ENCODE measurements around the gene HELZ2.

The HELZ2 gene

DNA sequence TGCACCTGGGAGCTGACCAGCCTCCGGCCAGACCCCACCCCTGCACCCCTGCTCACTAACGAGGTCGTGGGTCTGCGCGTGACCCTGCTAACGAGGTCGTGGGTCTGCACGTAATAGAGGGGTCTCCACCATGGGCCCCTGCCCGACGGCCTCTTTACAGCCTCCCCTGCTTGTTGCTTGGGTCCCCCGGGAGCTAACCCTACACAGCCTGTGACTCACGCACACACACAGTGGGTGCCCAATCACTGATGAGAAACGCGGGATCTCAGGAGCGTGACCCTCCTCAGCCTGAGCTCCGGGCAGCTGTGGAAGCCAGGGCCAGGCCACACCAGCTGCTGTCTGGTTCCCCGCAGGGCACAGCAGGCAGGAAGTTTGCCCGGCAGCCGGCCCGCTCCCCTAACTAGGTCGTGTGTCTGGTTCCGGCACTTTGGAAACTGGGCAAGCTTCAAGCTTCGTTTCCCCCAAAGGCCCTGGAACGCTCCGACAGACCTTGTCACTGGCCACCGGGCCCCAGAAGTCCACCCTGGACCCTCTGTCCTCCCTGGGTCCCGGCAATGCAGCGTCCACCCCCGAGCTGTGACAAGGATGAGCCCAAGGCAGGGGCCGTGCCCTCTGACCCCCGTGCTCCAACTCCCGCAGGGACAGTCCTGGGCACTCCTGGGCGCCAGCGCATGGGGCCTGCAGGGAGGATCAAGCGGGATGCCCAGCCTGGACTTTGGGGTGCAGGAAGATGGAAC is 37.6 kb downstream of the HELZ2 start:
- no peak for FAIRE-seq

DNA sequence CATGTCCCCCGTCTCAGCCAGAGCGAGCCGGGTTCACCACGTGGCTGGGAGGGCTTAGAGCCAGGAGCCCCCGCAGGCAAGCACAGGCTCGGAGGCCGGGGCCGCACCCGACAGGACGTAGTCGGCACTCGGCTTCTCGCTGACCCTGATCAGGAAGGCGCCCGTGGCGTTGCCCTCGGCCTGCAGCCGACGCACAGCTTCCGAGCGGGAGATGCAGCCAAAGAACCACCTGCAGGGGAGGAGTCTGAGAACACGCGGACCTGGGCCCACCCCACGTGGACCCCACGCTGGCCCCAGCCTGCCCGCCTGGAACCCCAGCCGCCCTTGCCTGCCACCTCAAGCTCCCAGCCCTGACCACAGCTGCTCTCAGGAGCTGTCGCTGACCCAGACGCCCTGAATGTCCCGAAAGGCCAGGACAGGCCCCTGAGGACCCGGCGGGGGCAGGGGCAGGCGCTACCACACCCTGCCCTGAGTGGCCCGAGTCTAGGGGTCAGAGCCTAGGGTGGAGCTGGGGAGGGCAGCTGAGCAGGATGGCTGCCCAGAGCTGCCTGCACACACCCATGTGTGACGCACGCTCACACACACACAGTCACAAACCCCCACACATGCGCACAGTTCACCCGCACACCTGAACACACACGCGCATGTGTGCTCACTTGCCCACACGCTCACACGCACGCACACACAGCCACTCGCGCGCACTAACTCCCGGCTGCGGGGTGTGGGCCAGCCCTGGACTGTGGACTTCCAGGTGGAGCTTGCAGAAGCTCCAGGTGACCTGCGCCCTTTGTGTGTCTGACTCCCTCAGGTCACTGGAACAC is 39.0 kb downstream of the HELZ2 start:
- no peak for FAIRE-seq

DNA sequence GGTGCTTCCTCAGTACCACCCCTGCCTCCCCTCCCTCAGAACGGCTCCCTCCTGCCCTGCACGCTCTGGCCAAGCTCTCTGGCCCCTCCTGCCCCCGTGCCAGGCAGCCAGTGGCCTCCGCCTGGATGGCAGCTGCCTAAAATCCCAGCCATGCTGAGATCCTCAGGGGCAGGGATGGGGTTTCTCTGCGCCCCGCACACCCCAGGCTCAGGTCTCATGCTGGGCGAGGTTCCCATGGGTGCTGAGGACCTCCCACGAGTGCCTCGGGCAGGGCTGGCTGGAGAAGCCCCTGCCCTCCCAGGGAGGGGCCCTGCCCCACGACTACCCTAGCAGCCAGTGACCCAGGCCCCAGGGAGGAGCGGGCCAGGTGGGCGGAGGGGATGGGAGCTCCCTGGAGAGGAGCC is 39.6 kb downstream of the HELZ2 start:
- FAIRE-seq: no peak

DNA sequence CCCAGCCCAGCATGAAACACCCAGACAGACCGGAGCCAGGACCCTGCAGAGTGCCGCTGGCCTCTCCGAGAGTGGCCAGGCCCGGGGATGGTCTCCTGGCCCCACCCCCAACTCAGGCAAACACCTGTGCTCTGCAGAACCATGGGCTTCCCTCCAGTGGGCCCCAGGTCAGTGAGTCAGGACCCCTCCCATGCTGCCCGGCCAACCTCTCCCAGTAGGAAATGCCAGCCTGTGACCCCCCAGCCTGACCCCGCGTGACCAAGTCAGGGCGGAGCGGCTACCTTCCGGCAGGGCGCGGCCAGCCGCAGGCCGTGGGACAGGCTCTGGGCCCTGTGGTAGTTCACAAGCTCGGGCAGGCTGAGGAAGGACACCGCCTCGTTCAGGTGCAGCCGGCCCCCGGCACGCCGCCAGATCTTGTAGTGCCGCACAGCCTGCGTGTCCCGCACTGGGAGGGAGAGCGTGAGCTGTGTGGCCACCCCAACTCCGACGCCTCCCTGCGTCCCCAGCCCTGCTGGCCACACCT is 40.1 kb downstream of the HELZ2 start:
- FAIRE-seq: no peak

DNA sequence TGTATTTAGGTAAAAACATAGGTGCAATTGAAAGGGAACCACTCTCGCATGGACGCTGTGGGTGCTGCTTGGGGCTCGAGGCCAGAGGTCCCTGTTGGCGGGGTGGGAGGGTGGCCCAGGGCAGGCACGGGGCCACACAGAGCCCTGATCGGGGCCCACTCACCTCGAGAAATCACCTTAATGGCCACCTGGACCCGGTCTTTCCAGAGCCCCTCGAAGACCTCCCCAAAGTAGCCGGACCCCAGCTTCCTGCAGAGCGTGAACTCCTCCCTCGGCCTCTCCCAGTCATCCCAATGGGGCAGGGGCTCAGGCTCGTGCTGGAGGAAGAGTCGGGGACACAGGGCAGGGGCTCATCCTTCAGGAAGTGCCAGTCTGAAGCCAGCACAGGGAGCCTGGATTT is 40.7 kb downstream of the HELZ2 start:
- no peak for FAIRE-seq

DNA sequence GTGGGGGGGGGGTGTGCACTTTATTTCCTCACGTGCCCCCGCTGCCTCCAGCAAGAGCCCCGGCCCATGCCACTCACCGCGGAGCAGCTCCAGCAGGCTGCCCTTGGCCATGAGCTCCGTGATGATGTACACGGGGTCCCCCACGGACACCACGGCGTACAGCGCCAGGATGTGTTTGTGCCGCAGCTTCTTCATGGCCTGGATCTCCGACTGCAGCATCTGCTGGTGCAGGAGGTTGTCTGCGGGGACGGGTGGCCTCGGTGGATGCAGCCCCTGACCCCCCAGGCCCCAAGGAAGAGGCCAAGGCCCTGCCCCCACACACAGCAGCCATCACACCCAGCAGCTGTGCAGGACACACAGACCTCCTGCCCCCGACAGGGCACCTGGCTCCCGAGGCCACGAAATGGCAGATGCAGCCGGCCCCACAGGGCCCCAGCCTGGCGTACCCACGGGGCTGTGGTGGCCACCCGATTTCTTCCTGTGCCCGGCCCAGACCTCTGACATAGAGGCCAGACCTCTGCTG is 41.5 kb downstream of the HELZ2 start:
- FAIRE-seq: no peak

DNA sequence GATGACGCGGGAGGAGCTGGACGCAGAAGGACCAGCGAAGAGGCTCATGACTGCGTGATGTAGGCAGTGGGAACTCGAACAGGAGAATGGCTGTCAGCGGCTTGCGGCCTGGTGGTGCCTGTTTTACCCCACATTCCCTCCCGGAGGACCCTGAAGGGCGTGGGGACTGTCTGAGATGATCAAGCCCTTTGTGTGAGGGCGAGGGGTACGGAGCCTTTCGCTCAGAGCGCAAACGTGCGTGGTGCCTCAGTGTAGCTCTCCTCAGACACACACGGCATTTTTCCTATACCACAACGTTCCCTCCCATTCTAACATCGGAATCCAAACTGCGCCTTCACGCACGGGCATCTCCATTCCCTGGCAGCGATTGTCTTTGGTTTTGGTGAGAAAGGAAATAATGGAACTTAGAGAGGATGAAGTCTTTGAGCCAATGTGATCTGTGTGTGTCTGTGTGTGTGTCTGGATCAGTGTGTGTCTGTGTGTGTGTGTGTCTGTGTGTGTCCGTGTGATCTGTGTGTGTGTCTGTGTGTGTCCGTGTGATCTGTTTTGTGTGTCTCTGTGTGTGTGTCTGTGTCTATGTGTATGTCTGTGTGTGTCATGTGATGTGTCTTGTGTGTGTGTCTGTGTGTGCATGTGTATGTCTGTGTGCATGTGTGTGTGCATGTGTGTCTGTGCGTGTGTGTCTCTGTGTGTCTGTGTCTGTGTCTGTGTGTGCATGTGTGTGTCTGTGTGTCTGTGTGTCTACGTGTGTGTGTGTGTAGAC is 42.2 kb downstream of the HELZ2 start:
- no peak for FAIRE-seq

DNA sequence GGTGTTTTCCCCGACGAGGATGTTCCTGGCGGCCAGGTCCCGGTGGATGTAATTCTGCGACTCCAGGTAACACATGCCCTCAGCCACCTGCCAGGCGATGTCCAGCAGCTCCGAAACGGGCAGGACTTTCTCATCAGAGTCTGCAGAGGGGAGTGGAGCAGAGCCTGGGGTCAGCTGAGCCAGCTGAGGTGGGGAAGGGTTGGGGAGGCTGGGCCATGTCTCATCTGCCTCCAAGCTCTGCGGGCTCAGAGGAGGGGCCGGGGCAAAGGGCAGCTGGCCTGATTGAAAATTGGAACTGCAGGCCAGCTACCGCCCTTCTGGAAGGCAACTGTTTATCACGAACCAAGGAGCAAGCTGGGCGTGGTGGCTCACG is 43.3 kb downstream of the HELZ2 start:
- FAIRE-seq: no peak

DNA sequence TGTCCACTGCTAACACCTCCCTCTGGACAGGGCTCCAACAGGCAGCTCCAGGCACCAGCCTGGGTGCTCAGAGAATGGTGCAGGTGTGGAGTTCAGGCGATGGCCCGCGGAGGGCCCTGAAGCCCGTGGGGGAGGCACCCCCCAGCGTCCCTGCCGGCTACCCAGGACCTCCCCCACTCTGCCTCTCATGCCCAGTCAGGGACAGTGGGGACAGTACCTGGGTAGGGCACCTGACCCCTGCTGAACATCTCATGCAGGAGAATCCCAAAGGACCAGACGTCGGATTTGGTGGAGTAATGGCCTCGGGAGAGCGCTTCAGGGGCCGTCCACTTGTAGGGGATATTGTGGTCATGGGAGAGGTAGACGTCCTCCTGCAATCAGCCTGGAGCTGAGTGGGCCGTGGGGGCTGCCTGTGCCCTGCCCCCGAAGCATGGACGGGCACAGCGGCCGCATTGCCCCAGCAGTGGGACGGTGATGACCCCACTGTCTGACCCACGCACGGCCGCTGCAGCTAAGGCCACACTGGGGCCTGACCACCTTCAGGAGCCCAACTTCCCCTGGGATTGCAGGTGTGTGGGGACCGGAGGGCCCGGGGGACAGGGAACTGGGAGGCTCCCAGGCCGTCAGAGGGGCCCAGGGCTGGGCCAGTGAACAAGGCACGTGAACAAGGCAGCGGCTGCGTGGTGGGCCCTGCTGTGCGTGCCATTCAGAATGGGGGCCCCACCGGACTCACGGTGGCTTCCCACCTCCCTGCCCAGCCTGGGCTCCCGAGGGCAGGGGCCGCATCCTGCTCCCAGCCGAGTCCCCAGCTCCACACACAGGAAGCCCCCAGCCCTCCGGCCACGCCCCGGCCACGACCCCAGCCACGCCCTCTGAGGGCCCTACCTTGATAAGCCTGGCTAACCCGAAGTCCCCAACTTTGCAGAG is 43.9 kb downstream of the HELZ2 start:
- no peak for FAIRE-seq

DNA sequence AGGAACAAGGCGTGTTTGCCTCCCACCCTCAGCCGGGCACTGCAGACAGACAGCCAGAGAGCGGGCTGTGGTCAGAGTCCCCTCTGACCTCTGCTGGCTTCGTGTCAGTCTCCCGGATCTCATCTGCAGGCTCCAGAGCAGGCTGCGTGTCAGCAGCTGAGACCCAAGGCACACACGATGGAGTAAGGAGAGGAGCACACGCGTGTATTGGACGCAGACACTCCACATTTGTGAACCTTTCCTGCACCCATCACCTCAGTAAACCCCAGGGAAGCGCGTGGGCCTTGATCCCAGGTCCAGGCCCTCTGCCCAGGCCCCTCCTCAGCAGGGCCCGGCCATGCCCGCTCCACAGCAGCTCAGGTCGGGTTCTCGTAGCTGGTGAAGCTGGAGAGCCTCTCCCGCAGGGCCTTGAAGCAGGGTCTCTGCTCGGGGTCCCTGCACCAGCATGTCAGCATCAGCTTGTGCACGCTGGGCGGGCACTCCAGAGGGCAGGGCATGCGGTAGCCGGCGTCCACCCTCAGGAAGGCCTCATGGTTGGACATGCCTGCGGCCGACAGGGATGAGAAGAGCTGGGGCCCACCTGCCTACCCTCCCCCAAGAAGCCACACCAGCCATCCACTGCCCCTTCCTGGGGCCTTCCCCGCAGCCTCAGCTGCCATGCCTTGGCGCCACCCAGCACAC is 44.7 kb downstream of the HELZ2 start:
- FAIRE-seq: no peak

DNA sequence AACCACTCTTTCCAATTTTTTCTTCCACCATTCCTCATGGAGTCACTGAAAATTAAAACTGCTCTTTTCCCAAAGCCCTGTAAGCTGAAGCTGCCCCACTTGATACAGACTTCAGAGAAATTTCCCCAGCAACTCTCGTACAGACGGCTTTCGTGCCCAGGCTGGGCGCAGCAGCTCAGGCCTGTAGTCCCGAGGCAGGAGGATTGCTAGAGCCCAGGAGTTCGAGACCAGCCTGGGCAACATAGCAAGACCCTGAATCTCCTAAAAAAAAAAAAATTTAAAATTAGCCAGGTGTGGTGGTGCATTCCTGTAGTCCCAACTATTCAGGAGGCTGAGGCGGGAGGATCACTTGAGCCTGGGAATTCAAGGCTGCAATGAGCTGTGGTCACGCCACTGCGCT is 46.9 kb downstream of the HELZ2 start:
- FAIRE-seq: no peak

DNA sequence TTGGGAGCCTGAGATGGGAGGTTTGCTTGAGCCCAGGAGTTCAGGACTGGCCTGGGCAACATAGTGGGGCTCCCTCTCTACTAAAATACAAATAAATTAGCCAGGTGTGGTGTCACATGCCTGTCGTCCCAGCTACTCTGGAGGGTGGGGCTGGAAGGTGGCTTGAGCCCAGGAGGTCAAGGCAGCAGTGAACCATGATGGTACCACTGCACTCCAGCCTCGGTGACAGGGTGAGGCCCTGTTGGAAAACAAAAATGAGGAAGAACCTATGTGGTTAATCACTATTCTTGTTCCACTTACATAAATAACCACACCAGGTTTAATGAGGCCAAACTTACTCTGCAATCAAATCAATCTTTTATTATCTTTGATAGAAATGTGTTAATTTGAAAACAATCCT is 48.1 kb downstream of the HELZ2 start:
- FAIRE-seq: no peak

DNA sequence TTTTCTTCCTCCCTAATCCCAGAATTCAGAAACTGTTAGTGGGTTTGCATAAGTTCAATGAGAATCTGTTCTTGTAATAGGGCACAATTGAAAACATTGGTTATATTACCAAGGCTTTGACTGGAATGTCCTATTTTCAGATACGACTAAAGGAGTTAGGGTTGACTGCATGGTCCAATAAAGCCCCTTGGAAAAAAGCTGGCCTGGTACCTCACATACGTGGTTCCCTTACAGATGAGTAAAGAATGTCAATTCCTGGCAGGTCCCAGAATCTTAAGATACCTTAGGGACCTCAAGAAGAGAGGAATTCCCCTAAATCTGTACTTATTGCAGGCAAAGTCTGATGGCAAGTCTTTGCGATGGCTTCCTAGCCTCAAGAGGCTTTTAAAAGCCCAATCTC is 48.9 kb downstream of the HELZ2 start:
- no peak for FAIRE-seq

Measured in colon (tissue), 2 donors.